Measurements from ENCODE around the gene EMX1.

The EMX1 gene

GRCh38 chr2:72893594-72894319 is 23.6 kb upstream of the EMX1 start:
- POLR2A ChIA-PET, result no interaction called here

GRCh38 chr2:72894514-72894913 is 22.8 kb upstream of the EMX1 start:
- DNase-seq (ENCODE audit: extremely low spot score), result no peak
- ChIA-PET CTCF (interaction anchor here (0.9 to 9.0 kb wide), 21 partner anchors 8 to 318 kb away, joined by 3 to 150 read pairs (median 8); no protein-coding TSS in a partner anchor), POLR2A (no interaction called here)
- no peak for TF ChIP-seq CTCF (IDR thresholded peaks at IDR 0.05; ENCODE audit: control extremely low read depth, extremely low read depth, low read depth, missing control alignments)

More at GRCh38 chr2:72893594-72894319, 23.6 kb upstream of the EMX1 start:
- TF ChIP-seq CTCF (IDR thresholded peaks at IDR 0.05; ENCODE audit: control extremely low read depth, extremely low read depth, low read depth, missing control alignments), result peak; percentile 67
- DNase-seq (ENCODE audit: extremely low spot score), result peak; percentile 76
- CTCF ChIA-PET, result interaction anchor here (0.6 to 9.0 kb wide), 44 partner anchors 9 to 333 kb away, joined by 3 to 150 read pairs (median 6); partner anchors contain the start of genes EMX1, SFXN5 and SMYD5

DNA sequence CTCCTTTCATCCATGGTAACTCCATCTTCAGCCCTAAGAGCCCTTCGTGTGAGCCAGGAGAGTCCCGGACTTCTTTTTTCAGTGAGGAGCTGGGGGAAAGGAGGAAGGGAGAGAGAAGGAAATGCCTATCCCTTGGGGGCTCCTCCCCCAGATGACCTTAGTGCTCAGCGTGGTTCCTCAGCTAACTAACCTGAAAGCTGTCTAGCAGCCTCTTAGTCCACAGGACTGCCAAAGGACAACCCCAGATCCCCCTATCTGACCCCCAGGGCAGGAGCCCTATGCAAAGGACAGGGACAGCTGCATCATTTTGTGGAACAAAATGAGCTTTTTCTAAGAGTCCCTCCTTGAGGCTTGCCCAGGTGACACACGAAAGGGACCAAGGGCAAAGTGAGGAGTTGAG is 22.2 kb upstream of the EMX1 start:
- TF ChIP-seq CTCF (IDR thresholded peaks at IDR 0.05; ENCODE audit: control extremely low read depth, extremely low read depth, low read depth, missing control alignments), result no peak
- ChIA-PET CTCF (interaction anchor here (1.0 to 9.0 kb wide), 12 partner anchors 7 to 317 kb away, joined by 3 to 150 read pairs (median 12); partner anchors contain the start of gene SPR), POLR2A (no interaction called here)
- no peak for DNase-seq (ENCODE audit: extremely low spot score)

DNA sequence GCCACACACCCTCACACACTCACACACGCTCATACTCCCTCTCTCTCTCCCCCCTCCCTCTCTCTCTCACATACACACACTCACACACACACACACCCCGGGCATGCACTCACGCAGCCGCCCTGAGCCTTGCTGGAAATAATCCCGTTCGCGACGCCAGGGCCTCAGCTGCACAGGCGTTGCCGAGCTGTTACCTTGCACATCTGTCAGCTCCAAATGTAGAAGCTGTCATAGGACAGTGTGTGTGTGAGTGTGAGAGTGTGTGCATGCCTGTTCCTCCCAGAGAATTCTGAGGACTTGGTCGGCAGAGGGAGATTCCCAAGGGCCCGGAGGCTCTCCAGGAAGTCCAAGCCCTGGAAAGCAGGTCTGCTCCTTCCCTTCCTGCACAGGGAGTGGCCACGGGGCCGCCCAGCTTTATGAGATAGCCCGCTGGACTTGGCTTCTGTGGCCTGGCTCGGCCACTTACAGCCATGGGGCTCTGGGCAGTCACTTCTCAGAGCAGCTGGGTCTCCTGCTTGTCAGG is 21.5 kb upstream of the EMX1 start:
- DNase-seq (ENCODE audit: extremely low spot score), result no peak
- ChIA-PET POLR2A (interaction anchor here (0.6 kb wide), 1 partner anchor 19 kb away, joined by 3 read pairs; no protein-coding TSS in a partner anchor), CTCF (interaction anchor here (1.2 to 9.0 kb wide), 11 partner anchors 7 to 281 kb away, joined by 3 to 150 read pairs (median 18); partner anchors contain the start of gene SPR)
- TF ChIP-seq CTCF (IDR thresholded peaks at IDR 0.05; ENCODE audit: control extremely low read depth, extremely low read depth, low read depth, missing control alignments), result no peak

- TF ChIP-seq CTCF (IDR thresholded peaks at IDR 0.05; ENCODE audit: control extremely low read depth, extremely low read depth, low read depth, missing control alignments), result no peak
- no peak for DNase-seq (ENCODE audit: extremely low spot score)
- CTCF ChIA-PET, result interaction anchor here (1.5 to 9.0 kb wide), 6 partner anchors 9 to 280 kb away, joined by 5 to 150 read pairs (median 12); partner anchors contain the start of gene SPR
- POLR2A ChIA-PET, result interaction anchor here (0.6 kb wide), 1 partner anchor 18 kb away, joined by 3 read pairs; no protein-coding TSS in a partner anchor
Measured at GRCh38 chr2:72896446-72896845, 20.9 kb upstream of the EMX1 start.

DNA sequence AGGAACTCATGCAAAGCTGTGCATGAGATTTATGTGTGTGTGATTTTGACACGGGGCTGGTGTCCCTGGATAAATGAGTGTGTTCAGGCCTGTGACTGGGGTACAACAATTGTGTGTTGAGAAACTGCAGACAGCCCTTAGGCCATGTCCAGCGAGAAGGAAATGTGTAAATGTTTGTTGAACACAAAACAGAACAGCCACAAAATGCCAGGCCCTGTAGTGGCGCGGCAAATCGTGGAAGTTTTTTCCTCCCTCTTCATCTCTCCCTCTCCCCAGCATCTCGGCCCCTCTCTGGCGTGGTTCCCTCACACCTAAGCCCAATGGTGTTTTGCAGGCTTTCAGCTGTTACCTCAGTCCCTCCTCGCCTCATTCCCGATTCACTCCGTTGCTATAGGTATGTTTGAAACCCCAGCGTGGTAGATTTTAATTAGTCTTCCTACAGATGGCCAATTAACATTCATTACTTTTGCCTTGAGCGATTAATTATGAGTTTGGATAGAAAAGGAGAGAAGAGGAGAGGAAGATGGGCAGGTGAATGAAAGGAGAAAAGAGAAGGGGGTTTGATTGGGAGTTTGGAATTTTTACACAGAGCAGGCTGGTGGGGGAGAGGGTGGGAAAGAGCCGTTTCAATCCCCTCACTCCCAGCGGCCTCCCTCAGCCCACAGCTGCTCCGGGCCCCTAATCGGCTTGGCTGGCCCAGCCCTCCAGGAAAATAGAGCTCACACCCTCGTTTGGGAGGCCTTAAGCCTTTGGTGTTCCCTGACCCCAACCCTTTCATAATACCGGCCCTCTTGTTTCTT is 19.3 kb upstream of the EMX1 start:
- POLR2A ChIA-PET, result no interaction called here
- CTCF ChIA-PET, result interaction anchor here (0.7 to 9.0 kb wide), 8 partner anchors 10 to 76 kb away, joined by 3 to 150 read pairs (median 4); partner anchors contain the start of genes EMX1 and SPR
- no peak for TF ChIP-seq CTCF (IDR thresholded peaks at IDR 0.05; ENCODE audit: control extremely low read depth, extremely low read depth, low read depth, missing control alignments)
- no peak for DNase-seq (ENCODE audit: extremely low spot score)
